OCI-M2 (cell line): ENCODE data around the gene UTP4.
"Not testable (repeated sequence)": the region's sequence is repeated elsewhere in the genome, so short reads cannot be mapped to it uniquely, and the experiment has no call there.

Experiments used
- DNase-seq: peaks from one replicate; lab custom pipeline; 2025; ENCODE audit not compliant: unreplicated experiment; lab: John Stamatoyannopoulos, UW

UTP4 gene

GRCh38 chr16:69110406-69110805 lies 22.0 kb upstream of the UTP4 start:
- no peak for DNase-seq

GRCh38 chr16:69111216-69111875 lies 21.1 kb upstream of the UTP4 start:
- DNase-seq = no peak

DNA sequence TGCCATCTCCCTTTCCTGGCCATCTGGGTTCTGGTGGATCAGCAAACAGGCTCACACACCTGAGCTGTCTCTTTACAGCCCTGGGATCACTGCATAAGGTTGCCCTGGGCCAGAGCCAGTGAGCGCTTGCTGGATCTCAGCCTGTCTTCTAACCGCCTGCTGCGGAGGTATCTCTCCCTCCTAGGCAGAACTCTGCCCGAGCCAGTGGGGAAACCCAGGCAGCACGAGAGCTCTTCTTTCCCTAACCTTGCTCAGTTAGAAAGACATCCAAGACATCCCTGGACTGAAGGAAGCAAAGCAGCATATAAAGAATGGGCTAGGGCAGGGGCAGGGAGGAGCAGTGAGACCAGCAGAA lies 20.6 kb upstream of the UTP4 start:
- no peak for DNase-seq

DNA sequence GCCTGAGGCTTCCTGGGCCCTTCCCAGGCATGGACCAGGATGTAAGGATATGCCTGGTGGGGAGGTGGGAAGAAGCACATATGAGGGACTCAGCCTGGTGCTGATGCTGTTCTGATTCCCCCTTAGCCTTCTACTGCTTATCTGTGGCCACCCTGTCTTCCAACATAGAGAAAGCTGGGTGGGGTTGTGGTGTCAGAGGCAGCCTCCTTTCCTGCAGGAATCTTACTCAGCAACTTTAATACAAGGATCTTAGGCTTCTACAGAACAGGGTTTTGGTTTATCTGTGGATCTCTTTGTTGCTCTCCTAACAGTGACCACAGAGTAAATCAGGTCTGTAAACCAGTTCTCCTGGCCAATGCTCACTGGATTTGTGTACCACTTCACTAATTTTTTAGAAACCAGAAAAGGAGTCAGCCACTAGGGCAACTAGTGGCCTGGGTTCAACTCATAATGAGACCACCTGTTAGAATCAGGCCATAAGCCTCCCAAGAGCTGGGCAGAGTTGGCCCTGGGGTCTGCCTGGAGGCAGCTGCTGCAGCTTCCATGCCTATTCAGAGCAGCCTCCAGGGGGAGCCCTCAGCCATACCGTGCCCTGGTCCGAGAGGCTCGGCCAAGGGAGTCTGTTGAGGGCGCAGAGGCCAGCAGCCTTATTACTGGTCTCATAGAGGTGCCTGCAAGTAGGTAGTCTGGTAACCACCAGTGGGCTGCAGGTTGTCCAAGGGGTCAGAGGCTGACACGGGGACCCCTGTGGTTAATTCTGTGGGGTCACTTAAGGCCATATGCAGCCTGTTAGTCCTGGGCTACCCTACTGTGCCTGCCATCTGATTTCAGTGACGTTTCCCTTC lies 19.9 kb upstream of the UTP4 start:
- DNase-seq = no peak

- no peak for DNase-seq
These were observed 19.2 kb upstream of the UTP4 start for GRCh38 chr16:69113216-69113615.

- DNase-seq = no peak
These were observed 18.0 kb upstream of the UTP4 start for GRCh38 chr16:69114346-69114975.

GRCh38 chr16:69114976-69115355 lies 17.5 kb upstream of the UTP4 start:
- DNase-seq = no peak

GRCh38 chr16:69115361-69115760 lies 17.1 kb upstream of the UTP4 start:
- no peak for DNase-seq

DNA sequence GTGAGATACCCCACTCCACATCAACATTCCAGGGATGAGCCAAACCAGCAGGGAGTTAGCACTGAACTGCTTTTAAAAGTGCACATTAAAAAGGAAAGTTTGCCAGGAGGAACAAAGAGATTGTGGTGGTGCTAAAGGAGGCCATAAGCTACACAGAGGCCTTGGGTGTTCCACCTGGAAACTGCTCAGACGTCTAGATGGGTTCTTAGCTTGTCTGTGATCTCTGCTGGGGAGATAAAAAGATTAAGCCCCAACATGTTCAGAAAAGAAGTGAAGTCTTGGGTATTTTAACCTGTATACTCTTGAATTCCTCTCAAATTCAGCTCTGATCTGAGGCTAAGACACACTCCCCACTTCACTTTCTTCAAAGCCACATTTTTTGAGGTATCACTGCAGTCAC lies 16.6 kb upstream of the UTP4 start:
- no peak for DNase-seq

DNA sequence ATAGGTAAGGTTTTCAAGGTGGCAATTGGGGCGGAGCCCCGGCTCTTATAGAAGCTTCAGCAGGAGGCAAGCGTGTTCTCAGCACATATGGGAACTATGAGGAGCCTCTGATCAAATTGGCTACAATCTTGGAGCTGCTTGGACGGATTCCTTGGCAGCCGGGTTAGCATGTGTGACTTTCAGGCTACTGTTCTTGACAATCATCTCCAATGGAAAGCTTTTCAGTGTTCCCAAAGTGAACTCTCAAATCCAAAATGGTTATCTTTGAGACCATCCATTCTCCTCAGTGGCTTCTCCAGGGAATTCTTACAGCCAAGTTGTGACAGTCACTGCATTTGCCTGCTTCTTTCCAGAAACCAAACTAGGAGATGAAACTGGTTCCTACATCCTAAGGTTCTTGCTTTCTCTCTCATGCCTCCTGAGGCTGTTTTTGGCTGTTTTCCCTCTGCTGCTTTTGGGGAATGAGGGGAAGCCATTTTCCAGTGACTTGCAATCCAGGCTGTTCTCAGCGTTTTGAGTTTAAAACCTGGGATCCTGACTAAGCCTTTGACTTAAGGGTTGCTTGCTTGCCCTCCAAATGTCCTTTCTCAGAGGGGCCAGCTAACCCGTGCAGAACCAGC lies 16.1 kb upstream of the UTP4 start:
- DNase-seq = no peak

DNA sequence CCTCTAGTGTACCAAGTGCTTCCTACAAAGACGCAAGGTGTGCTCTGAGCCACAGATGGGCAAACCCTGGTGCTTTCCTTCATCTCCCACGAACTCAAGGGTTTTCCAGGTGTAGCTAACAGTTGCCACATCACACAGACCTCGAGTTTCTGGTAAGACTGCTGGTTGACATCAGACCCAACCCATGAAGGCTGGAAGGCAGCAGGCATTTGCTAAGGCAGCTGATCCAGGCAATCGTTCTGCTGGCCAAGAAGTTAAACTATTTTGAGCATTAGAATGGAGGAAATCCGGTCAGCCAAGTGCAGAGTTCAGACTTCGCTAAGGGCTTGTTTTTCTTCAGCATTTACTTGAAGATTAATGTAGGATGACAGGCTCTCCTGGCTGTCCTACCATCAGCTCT lies 15.5 kb upstream of the UTP4 start:
- no peak for DNase-seq

DNA sequence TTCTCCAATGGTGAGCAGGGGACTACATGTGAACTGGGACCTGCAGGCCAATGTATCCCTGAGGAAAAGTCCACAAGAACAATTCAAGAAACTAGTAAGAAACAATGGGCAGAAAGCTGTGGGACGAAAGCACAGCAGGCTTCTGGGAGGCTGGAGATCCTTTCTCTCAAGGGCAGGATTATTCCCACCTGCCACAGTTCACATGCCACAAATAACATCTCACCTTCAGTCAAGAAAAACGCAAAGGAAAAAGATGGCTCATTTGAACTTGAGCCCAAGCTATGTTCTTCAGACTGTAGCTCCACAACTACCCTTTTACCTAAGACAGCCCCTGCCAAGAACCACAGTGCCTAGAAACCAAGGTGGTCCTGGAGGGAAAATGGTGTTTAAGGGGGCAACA lies 14.0 kb upstream of the UTP4 start:
- DNase-seq = no peak

GRCh38 chr16:69118994-69119393 lies 13.5 kb upstream of the UTP4 start:
- no peak for DNase-seq

DNA sequence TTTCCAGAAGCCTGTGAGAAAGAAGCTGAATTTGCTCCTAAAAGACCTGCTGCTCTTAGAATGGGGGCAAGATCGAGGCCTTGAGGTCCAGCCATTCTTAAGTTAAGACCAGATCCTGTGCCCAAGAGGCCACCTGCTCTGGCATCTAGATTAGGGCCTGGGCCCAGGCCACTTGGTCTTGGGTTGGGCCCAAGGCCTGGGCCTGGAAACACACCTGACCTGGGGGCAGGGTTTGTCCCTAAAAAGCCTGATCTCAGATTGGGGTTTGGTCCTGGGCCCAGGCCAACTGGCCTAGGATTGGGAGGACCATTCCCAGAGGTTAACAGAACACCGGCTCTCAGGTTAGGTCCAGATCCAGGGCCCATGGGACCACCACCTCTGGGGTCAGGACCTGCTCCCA lies 12.9 kb upstream of the UTP4 start:
- DNase-seq = no peak

DNA sequence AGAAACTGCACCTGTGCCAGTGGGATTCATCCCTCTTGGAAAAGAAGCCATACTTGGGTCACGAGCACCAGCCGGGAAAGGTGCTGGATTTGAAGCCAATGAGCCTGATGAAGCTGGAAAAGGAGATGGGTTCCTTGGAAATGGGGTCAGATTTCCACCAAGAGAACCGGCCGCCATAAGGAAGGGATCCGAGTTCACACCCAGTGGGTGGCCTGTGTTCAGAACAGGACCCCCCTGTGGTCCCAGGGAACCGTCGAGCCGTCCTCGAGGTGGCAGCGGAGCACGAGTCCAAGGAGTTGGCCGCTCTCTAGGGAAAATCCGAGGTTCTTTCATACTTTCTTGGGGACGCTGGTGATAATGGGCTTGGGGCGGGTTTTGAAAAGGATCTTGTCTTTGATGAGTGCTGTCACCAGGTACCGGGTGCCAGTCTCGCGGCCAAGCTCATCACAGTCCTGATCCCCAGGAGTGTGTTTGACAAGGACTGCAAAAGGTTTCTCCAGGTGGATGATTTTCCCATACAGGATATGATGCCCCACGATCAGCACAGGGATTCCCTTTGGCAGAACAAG lies 12.3 kb upstream of the UTP4 start:
- no peak for DNase-seq

GRCh38 chr16:69123910-69124309 lies 8.5 kb upstream of the UTP4 start:
- no peak for DNase-seq

DNA sequence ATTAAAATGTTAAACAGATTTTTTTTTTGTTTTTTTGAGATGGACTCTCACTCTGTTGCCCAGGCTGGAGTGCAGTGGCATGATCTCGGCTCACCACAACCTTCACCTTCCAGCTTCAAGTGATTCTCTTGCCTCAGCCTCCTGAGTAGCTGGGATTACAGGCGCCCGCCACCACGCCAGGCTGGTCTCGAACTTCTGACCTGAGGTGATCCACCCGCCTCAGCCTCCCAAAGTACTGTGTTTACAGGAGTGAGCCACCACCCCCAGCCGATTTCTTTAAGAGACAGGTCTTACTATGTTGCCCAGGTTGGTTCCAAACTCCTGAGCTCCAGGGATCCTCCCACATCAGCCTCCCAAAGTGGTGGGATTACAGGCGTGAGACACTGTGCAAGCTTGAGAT lies 8.0 kb upstream of the UTP4 start:
- not testable (repeated sequence) for DNase-seq

DNA sequence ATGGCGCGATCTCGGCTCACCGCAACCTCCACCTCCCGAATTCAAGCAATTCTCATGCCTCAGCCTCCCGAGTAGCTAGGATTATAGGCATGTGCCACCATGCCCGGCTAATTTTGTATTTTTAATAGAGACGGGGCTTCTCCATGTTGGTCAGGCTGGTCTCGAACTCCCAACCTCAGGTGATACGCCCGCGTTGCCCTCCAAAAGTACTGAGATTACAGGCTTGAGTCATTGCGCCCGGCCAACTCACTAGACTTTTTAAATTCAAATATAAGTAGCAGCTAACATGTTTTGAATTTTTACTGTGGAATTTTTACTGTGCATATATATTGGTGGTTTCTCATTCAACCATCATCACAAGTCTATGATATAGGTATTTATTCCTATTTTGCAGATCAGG lies 7.5 kb upstream of the UTP4 start:
- DNase-seq = not testable (repeated sequence)

DNA sequence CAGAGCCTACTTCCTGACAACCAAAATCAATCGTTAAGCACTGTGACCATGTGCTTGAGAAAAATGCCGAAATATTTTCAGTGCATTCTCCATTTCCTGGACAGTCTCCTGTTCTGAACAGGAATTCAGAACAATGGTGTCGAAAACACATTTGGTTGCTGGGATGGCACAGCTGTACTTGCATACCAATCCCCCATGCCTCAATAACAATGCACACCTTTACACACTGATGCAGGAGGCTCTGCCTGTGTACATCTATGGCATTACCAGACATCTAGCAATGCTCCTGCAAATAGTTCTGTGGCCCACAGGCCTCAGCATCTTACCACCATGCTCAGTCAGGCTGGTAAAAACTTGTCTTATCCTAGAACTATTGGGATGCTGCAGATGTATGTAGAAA lies 6.2 kb upstream of the UTP4 start:
- no peak for DNase-seq

- not testable (repeated sequence) for DNase-seq
These were observed 5.6 kb upstream of the UTP4 start for GRCh38 chr16:69126801-69127200.

- no peak for DNase-seq
These were observed 4.4 kb upstream of the UTP4 start for GRCh38 chr16:69127966-69128510.
